HG03575 (cell line): ENCODE measurements around the gene ARMH3.

ENCODE experiments used
- ATAC-seq: cut with Tn5 transposase; IDR thresholded peaks from one replicate; pipeline ENCODE4 v1.9.1; 2021; ENCODE audit not compliant: unreplicated experiment, insufficient number of reproducible peaks, low FRiP score; ENCODE audit errors: extremely low read depth

The ARMH3 gene

DNA sequence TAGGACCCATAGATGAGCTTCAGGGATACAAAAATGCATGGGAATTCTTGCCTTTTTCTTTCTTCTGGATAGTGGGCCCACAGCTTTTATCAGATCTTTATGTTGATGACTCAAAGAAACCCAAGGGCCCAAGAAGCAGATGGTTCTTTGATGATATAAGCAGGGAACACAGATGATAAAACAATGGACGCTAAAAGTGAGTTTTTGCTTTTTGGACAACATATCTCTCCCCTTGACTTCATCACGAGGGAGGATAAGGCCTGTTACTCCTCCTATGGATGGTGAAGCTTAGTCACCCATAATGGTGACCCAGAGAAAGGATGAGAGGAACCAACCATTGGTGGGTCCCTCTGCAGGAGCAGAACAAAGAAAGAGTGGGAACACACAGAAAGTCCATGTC lies 231.2 kb downstream of the ARMH3 start:
- no peak for ATAC-seq

DNA sequence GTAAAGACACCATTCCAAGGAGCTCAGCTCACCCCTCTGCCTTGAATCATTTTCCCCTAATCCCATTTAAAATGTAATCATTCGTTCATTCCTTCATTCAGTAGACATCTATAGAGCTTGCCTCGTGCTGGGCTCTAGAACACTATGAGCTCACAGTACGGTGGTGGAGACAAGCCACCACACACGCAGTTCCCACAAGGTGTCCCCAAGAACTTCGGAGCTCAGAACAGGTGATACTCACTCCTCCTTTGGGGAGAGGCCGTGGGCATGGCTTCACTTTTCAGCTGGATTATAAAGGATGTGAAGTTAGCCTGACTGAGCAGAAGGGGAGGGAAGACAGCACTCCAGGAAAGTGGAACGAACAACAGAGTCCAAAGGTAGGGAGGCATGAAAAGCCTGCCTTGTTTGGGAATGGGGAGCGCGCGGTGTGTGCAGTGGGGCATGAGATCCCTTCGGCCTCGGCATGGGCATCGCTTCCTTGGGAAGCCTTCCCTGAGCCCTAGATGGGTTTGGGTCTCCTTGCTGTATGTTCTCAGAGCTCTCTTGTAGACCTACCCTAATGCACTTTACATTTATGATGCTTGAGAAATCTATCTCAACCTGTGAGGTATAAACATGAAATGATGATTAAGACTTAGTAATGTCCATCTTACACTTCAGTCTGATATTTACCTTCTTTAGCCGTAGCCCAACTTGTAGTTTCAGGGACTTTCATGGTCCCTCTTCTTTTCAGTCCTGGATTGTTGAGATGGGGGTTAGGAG lies 236.9 kb downstream of the ARMH3 start:
- ATAC-seq: peak; percentile 18

GRCh38 chr10:101818119-101818871 lies 237.7 kb downstream of the ARMH3 start, which contains the start of gene OGA:
Gene OGA, minus strand, starts transcription at chr10:101818444. Its CDS starts 422 bp downstream, at chr10:101818022.
- ATAC-seq: peak; percentile 65

DNA sequence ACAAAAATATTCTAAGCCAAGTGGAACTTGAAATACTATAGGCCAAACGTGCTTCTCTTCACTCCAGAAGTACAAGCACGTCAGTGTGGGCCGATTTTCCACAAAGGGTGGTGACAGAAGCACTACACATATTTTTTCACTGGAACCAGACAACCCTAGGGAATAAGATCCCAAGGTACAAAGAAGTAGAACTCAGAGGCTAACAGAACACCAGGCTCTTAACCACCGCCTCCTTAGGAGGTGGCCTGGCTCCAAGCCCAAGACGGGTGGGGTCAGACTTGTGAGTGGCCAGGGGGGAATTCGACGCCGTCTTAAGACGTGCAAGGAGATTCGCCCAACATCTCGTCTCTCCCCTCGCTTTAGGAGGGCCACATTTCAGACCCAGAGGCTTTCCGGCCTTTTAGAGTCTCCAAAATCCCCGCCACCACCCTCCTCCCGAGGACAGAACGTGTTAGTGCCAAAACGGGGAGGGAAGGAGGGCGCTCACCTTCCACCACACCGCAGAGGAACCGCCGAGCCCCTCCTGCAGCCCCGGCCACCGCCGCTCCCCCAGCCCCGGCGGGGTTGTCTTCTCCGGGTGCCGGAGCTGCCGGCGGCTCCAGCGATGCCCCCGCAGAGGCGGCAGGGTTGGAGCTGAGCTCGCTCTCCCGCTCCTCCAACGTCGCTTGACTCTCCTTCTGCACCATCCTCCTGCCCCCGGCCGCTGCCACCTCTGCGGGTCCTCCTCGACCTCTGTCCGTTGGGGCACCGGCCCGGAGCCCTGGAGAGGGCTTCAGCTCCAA lies 238.4 kb downstream of the ARMH3 start:
- ATAC-seq: no peak

DNA sequence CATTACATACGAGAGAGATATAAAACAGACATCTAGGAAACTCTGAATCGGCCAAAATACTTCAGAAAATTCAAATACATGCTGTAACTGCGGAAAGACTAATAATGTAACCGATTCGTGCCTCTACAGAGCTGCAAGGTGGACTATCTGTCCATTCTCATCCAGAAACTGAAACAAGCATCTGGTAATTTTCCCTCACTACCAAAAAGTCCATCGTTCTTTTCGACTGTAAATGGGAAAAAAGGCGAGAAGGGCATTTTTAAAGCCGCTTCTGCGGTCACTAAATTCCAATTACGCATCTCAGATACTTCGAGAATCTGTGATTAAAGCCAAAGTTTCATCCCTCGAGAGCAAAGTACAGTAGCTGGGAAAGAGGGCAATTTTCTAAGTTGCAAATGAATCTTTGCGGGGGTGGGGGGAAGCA lies 239.0 kb downstream of the ARMH3 start:
- no peak for ATAC-seq

DNA sequence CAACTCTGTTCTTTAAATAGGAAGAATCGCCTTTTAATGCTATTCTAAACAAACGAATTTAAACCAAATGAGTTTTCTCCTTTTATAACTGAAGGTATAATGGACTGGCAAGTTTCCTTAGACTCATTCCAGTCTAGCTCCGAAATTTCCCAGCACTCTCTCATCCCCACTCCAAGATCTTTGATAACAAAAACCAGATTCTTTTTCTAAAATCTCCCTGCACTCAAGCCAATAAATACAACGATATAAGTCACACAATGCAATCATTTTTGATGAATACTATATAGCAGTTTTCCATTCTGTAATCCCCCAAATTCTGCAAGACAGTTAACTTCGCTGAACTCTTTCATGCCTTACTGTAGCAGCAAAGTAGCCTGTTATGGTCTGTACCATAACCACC lies 239.6 kb downstream of the ARMH3 start:
- ATAC-seq: no peak

- ATAC-seq: no peak
These were observed 241.4 kb downstream of the ARMH3 start for GRCh38 chr10:101814466-101815071.

- ATAC-seq: no peak
These were observed 243.4 kb downstream of the ARMH3 start for GRCh38 chr10:101812606-101813005.

GRCh38 chr10:101807158-101807557 lies 248.8 kb downstream of the ARMH3 start:
- no peak for ATAC-seq

DNA sequence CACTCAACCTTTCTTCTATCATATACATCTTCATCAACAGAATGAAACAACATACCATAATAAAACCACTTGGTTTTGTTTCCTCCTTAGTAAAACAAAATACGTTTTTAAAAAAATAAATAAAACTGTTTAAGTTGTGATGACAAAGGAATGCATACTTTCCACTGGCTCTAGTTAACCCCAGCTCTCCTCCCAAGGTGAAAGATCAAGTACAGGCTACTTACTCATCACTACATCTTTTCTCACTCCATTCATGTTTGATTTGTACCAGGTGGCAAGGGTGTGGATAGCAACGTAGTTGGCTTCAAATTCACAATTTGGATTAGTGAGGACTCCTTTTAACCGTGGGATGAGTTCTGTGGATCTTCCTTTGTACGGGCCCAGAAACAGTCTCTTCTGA lies 252.5 kb downstream of the ARMH3 start:
- no peak for ATAC-seq

GRCh38 chr10:101797403-101798059 lies 258.4 kb downstream of the ARMH3 start:
- no peak for ATAC-seq
